Parathyroid adenoma (tissue), 2 donors: ENCODE measurements around the gene GGA2.

ENCODE experiments used
- H2AFZ ChIP-seq: fragments of 300-600 bp; sonication (generic); one replicate; pipeline ENCODE4 v1.7.0; 2017; ENCODE audit warnings: antibody characterized with exemption, mild to moderate bottlenecking
- H3K27ac ChIP-seq: fragments of 300-600 bp; sonication (generic); one replicate; pipeline ENCODE4 v1.7.0; 2017
- H3K27me3 ChIP-seq: fragments of 300-600 bp; sonication (generic); one replicate; pipeline ENCODE4 v1.7.0; 2017; ENCODE audit warnings: low read length; ENCODE audit not compliant: control insufficient read depth, insufficient read depth
- H3K36me3 ChIP-seq: fragments of 300-600 bp; sonication (generic); one replicate; pipeline ENCODE4 v1.7.0; 2017; ENCODE audit warnings: low read length; ENCODE audit not compliant: control insufficient read depth, insufficient read depth
- H3K4me1 ChIP-seq: fragments of 300-600 bp; sonication (generic); one replicate; pipeline ENCODE4 v1.7.0; 2017; ENCODE audit warnings: control low read depth
- H3K4me2 ChIP-seq: fragments of 300-600 bp; sonication (generic); one replicate; pipeline ENCODE4 v1.7.0; 2017; ENCODE audit warnings: low read length
- H3K4me3 ChIP-seq: fragments of 300-600 bp; sonication (generic); one replicate; pipeline ENCODE4 v1.7.0; 2017; ENCODE audit warnings: low read depth, low read length
- H3K79me2 ChIP-seq: fragments of 300-600 bp; sonication (generic); one replicate; pipeline ENCODE4 v1.7.0; 2017; ENCODE audit warnings: control low read depth
- H3K9ac ChIP-seq: fragments of 300-600 bp; sonication (generic); one replicate; pipeline ENCODE4 v1.7.0; 2017; ENCODE audit warnings: mild to moderate bottlenecking
- H3K9me3 ChIP-seq: fragments of 300-600 bp; sonication (generic); one replicate; pipeline ENCODE4 v1.7.0; 2017; ENCODE audit warnings: low read length; ENCODE audit not compliant: control insufficient read depth
- CTCF ChIP-seq: fragments of 300-600 bp; sonication (generic); IDR thresholded peaks from one replicate; pipeline ENCODE4 v1.7.0; 2017; ENCODE audit warnings: antibody characterized with exemption, mild to moderate bottlenecking
- donor health status: primary hyperparathyroidism.

The GGA2 gene

GRCh38 chr16:23523876-23524385, 13.6 kb upstream of the GGA2 start:
- Histone ChIP-seq H3K27me3 (no peaks in the 10 kb centered on the region), H3K9me3 (no peaks in the 10 kb centered on the region), H2AFZ (no peak overlapping the region), H3K4me1 (no peaks in the 10 kb centered on the region), H3K27ac (no peak overlapping the region), H3K4me3 (no peak overlapping the region), H3K36me3 (no peaks in the 10 kb centered on the region), H3K79me2 (no peaks in the 10 kb centered on the region), H3K4me2 (no peak overlapping the region), H3K9ac (no peak overlapping the region)
- TF ChIP-seq CTCF, result no peak

- no peaks in the 10 kb centered on the region for H3K79me2 ChIP-seq
- no peak overlapping the region for H2AFZ ChIP-seq
- H3K27me3 ChIP-seq, result no peaks in the 10 kb centered on the region
- no peak overlapping the region for H3K4me2 ChIP-seq
- H3K4me3 ChIP-seq, result no peak overlapping the region
- H3K9ac ChIP-seq, result no peak overlapping the region
- TF ChIP-seq CTCF, result no peak
- H3K4me1 ChIP-seq, result no peaks in the 10 kb centered on the region
- no peak overlapping the region for H3K27ac ChIP-seq
- H3K9me3 ChIP-seq, result no peaks in the 10 kb centered on the region
- no peaks in the 10 kb centered on the region for H3K36me3 ChIP-seq
Observed at GRCh38 chr16:23523321-23523720, 13.0 kb upstream of the GGA2 start.

GRCh38 chr16:23521965-23522364, 11.7 kb upstream of the GGA2 start:
- Histone ChIP-seq H3K79me2 (no peaks in the 10 kb centered on the region), H3K4me2 (no peak overlapping the region), H3K27ac (no peak overlapping the region), H3K36me3 (no peaks in the 10 kb centered on the region), H2AFZ (no peak overlapping the region), H3K9me3 (no peaks in the 10 kb centered on the region), H3K27me3 (no peaks in the 10 kb centered on the region), H3K9ac (no peak overlapping the region), H3K4me1 (no peaks in the 10 kb centered on the region), H3K4me3 (no peak overlapping the region)
- TF ChIP-seq CTCF, result no peak

GRCh38 chr16:23521037-23521743, 10.9 kb upstream of the GGA2 start:
- H3K9ac ChIP-seq, result no peak overlapping the region
- no peaks in the 10 kb centered on the region for H3K4me1 ChIP-seq
- H3K4me3 ChIP-seq, result no peak overlapping the region
- no peak for TF ChIP-seq CTCF
- H3K9me3 ChIP-seq, result no peaks in the 10 kb centered on the region
- no peak overlapping the region for H2AFZ ChIP-seq
- no peaks in the 10 kb centered on the region for H3K36me3 ChIP-seq
- no peak overlapping the region for H3K27ac ChIP-seq
- no peaks in the 10 kb centered on the region for H3K79me2 ChIP-seq
- H3K4me2 ChIP-seq, result no peak overlapping the region
- H3K27me3 ChIP-seq, result no peaks in the 10 kb centered on the region

- Histone ChIP-seq H3K79me2 (no peaks in the 10 kb centered on the region), H3K9ac (no peak overlapping the region), H3K4me1 (no peaks in the 10 kb centered on the region), H3K4me3 (no peak overlapping the region), H2AFZ (no peak overlapping the region), H3K36me3 (no peaks in the 10 kb centered on the region), H3K9me3 (no peaks in the 10 kb centered on the region), H3K4me2 (no peak overlapping the region), H3K27me3 (no peaks in the 10 kb centered on the region), H3K27ac (no peak overlapping the region)
- no peak for TF ChIP-seq CTCF
Observed at GRCh38 chr16:23520500-23520899, 10.2 kb upstream of the GGA2 start.
